Fibroblast of the conjunctiva (primary cell): Measurements from ENCODE around the gene LATS2.
"Not testable (repeated sequence)": the region's sequence is repeated elsewhere in the genome, so short reads cannot be mapped to it uniquely, and the experiment has no call there.

ENCODE experiments used
- DNase-seq: peaks from one replicate; pipeline ENCODE4 v3.0.0-alpha.2; 2010; ENCODE audit warnings: low read depth

The LATS2 gene

GRCh38 chr13:20991741-20992520, 69.5 kb downstream of the LATS2 start:
- no peak for DNase-seq

GRCh38 chr13:20990910-20991525, 70.4 kb downstream of the LATS2 start:
- no peak for DNase-seq

GRCh38 chr13:20989656-20990321, 71.6 kb downstream of the LATS2 start:
- no peak for DNase-seq

- DNase-seq = no peak
Observed at GRCh38 chr13:20988909-20989655, 72.3 kb downstream of the LATS2 start.

- DNase-seq = no peak
Observed at GRCh38 chr13:20988033-20988908, 73.1 kb downstream of the LATS2 start.

- DNase-seq = no peak
Observed at GRCh38 chr13:20987599-20987998, 73.8 kb downstream of the LATS2 start.

- no peak for DNase-seq
Observed at GRCh38 chr13:20984879-20985278, 76.5 kb downstream of the LATS2 start.

- DNase-seq = no peak
Observed at GRCh38 chr13:20983386-20983785, 78.0 kb downstream of the LATS2 start.

GRCh38 chr13:20981370-20982095, 79.9 kb downstream of the LATS2 start:
- DNase-seq = no peak

- no peak for DNase-seq
Observed at GRCh38 chr13:20980899-20981298, 80.5 kb downstream of the LATS2 start.

- DNase-seq = no peak
Observed at GRCh38 chr13:20980430-20980829, 81.0 kb downstream of the LATS2 start.

- no peak for DNase-seq
Observed at GRCh38 chr13:20977394-20977793, 84.0 kb downstream of the LATS2 start.

GRCh38 chr13:20974981-20975585, 86.3 kb downstream of the LATS2 start:
- no peak for DNase-seq

- no peak for DNase-seq
Observed at GRCh38 chr13:20973886-20974425, 87.4 kb downstream of the LATS2 start.

GRCh38 chr13:20972731-20973130, 88.7 kb downstream of the LATS2 start:
- DNase-seq = no peak

- DNase-seq = no peak
Observed at GRCh38 chr13:20969182-20969581, 92.2 kb downstream of the LATS2 start.

GRCh38 chr13:20968745-20969144, 92.6 kb downstream of the LATS2 start:
- DNase-seq = no peak

- no peak for DNase-seq
Observed at GRCh38 chr13:20967340-20967739, 94.0 kb downstream of the LATS2 start.

GRCh38 chr13:20964904-20965303, 96.5 kb downstream of the LATS2 start:
- no peak for DNase-seq

GRCh38 chr13:20961663-20962062, 99.7 kb downstream of the LATS2 start:
- DNase-seq = not testable (repeated sequence)
